KOPT-K1 (cell line): ENCODE measurements around the gene JAK3.

Source experiments
- H3K27ac ChIP-seq: fragments of 200-600 bp; sonication (generic); 2 replicates; pipeline ENCODE4 v1.5.1; 2016; ENCODE audit warnings: antibody characterized with exemption, mild to moderate bottlenecking, low read depth, low read length; ENCODE audit not compliant: poor library complexity, severe bottlenecking
- H3K36me3 ChIP-seq: fragments of 200-600 bp; sonication (generic); 2 replicates; pipeline ENCODE4 v1.5.1; 2017; ENCODE audit warnings: antibody characterized with exemption, mild to moderate bottlenecking, low read length, moderate library complexity; ENCODE audit not compliant: insufficient read depth
- H3K9me3 ChIP-seq: fragments of 200-600 bp; sonication (generic); 2 replicates; pipeline ENCODE4 v1.5.1; 2017; ENCODE audit warnings: antibody characterized with exemption, low read length, mild to moderate bottlenecking; ENCODE audit not compliant: insufficient read depth, poor library complexity, severe bottlenecking

The JAK3 gene

GRCh38 chr19:17871032-17871877 is 23.5 kb upstream of the JAK3 start:
- Histone ChIP-seq H3K36me3 (no peaks in the 10 kb centered on the region), H3K9me3 (no peaks in the 10 kb centered on the region), H3K27ac (no peak overlapping the region)

DNA sequence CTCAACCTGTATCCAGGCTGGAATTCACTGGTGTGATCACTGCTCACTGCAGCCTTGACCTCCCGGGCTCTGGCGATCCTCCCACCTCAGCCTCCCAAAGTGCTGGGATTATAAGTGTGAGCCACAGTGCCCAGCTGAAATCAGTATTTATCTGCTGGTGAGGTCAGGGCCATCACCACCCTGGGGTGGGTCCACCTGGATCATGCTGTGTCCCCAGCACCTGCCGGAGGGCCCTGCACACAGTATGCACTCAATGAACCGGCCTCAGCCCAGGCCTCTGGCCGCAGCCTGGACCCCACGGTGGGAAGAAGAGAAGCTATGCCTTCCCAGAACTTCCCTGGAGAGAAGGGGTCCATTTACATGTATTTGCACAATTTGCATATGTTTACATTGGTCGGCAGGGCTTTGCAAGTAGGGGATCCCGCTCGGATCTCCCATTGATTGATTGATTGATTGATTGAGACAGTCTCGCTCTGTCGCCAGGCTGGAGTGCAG is 21.4 kb upstream of the JAK3 start:
- Histone ChIP-seq H3K27ac (no peak overlapping the region), H3K9me3 (no peaks in the 10 kb centered on the region), H3K36me3 (peaks cover 17% of the 10 kb centered on the region)

- Histone ChIP-seq H3K36me3 (peaks cover 22% of the 10 kb centered on the region), H3K27ac (no peak overlapping the region), H3K9me3 (no peaks in the 10 kb centered on the region)
These were observed 20.9 kb upstream of the JAK3 start for GRCh38 chr19:17868669-17869068.

GRCh38 chr19:17866964-17867486 is 19.2 kb upstream of the JAK3 start:
- H3K27ac ChIP-seq = no peak overlapping the region
- peaks cover 38% of the 10 kb centered on the region for H3K36me3 ChIP-seq
- H3K9me3 ChIP-seq = no peaks in the 10 kb centered on the region

GRCh38 chr19:17866312-17866963 is 18.7 kb upstream of the JAK3 start:
- Histone ChIP-seq H3K36me3 (peaks cover 44% of the 10 kb centered on the region), H3K27ac (no peak overlapping the region), H3K9me3 (no peaks in the 10 kb centered on the region)

GRCh38 chr19:17865364-17866311 is 17.9 kb upstream of the JAK3 start:
- Histone ChIP-seq H3K36me3 (peaks cover 52% of the 10 kb centered on the region), H3K9me3 (no peaks in the 10 kb centered on the region), H3K27ac (no peak overlapping the region)

DNA sequence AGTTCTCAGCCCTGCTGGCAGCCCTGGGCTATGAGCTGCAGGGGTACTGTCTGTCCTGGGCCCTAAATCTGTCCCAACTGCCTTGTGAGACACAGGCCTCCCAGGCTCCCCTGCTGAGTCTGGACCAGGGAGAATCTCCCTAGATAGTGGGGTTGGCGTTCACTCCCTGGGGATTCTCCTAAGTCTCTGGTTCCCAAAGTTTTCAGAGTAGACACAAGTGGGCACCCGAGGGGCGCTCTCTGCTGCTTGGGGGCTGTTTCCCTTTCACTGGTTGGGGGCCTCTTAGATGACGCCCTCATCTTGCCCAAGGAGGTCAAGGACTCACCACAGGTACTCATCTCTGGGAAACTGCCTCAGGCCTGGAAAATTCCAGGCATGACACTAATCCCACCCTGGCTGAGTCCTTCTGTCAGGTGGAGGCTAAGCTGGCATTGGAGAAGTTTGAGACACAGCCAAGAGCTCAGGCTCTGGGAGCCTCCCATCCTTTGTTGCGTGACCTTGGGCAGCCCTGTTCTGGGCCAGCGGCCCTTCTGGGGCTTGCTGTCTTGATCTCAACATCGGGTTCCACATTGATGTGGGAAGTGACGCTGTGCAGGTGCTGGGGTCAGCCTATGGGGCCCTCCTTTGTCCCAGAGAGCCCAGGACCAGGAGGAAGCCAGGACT is 15.9 kb upstream of the JAK3 start:
- Histone ChIP-seq H3K36me3 (peaks cover 58% of the 10 kb centered on the region), H3K9me3 (no peaks in the 10 kb centered on the region), H3K27ac (no peak overlapping the region)

- Histone ChIP-seq H3K36me3 (peaks cover 58% of the 10 kb centered on the region), H3K27ac (no peak overlapping the region), H3K9me3 (no peaks in the 10 kb centered on the region)
These were observed 15.1 kb upstream of the JAK3 start for GRCh38 chr19:17862711-17863519.

DNA sequence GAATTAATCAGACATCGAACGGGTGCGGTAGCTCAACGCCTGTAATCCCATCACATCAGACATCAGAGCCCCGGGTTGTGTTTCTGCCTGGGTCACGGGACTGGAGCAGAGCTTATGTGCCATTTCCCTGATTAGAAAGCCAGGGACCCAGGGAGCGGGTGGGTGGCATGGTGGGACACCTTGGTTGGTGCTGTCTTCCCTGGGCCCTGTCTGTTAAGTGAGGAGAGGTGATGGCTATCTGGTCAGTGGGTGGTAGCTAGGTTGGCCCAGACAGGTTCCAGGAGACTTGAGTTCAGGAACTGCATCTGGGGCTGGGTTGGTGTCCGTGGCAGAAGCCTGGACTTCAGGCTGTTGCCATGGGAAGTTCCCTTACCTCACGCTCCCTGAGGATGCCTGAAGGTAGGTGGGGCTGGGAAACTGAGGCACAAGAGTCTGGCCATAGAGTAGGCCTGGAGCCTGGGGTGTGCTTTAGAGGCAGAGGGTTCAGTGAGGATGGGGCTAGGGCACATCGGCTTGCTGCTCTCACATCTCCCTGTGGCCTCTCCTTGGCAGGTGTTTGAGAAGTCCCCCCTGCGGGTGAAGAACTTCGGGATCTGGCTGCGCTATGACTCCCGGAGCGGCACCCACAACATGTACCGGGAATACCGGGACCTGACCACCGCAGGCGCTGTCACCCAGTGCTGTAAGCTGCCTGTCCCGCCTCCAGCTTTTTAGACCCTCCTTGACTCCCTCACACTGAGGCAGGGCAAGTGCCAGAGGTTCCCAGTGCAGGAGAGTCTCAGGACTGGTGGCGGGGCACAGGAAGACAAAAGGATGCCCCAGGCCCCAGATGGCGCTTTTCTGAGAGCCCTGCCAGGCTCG is 14.0 kb upstream of the JAK3 start:
- Histone ChIP-seq H3K9me3 (no peaks in the 10 kb centered on the region), H3K36me3 (peaks cover 58% of the 10 kb centered on the region), H3K27ac (peak overlapping the region; percentile 88)

GRCh38 chr19:17860993-17861360 is 13.2 kb upstream of the JAK3 start:
- no peaks in the 10 kb centered on the region for H3K9me3 ChIP-seq
- H3K27ac ChIP-seq = peak overlapping the region; percentile 88
- peaks cover 58% of the 10 kb centered on the region for H3K36me3 ChIP-seq

DNA sequence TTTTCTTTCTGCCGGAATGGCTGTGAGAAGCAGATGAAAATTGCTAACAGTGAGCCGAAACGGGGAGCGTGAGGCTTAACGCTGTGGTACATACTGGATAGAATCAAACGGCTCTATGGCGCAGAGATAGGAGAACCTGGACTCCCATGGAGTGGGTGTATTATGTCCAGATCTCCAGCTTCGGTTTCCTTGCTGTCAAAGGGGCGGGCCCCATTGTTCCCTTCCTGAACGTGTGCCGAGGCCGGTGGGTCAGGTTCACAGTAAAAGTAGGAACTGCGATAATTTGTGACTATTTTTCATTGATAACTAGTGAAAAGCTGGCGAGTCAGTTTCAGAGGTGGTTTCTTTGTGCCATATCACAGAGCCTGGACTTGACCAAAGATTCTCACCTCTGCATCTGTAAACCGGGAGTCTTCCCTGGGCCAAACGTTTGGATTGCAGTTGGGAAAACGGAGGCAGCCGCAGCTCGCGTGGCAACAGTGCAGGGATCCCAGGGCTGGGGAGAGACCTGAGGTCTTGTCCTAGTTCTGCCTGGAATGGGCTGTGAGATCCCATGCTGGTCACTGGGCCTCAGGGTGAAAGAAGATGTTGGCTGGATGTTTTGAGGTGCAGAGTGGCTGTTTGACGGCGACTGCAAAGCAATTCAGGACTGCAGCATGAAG is 12.7 kb upstream of the JAK3 start:
- Histone ChIP-seq H3K36me3 (peaks cover 54% of the 10 kb centered on the region), H3K27ac (peak overlapping the region; percentile 88), H3K9me3 (no peaks in the 10 kb centered on the region)

- peak within 1 kb of the TSS; percentile 88 for H3K27ac ChIP-seq
- peaks cover 47% of the 10 kb centered on the region for H3K36me3 ChIP-seq
- H3K9me3 ChIP-seq = no peaks in the 10 kb centered on the region
These were observed 11.9 kb upstream of the JAK3 start, which contains the start of gene RPL18A for GRCh38 chr19:17859533-17860330. TSS of gene RPL18A (plus strand) at chr19:17859910. CDS start at chr19:17859957, 47 bp downstream.
